ENCODE data around the gene CTIF.

Gene CTIF

DNA sequence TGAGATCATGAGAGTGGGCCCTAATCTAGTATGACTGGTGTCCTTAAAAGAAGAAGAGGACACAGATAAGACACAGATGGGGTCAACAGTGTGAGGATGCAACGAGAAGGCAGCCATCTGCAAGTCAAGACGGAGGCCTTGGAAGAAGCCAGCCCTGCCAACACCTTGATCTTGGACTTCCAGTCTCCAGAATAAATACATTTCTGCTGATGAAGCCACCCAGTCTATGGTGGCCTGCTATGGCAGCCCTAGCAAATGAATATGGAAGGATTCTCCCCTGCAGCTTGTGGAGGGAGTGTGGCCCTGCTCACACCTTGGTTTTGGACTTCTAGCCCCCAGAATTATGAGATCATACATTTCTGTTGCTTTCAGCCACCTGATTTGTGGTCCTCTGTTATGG lies 12.3 kb downstream of the CTIF start:
- no peak overlapping the region for H2BK120ac ChIP-seq (ENCODE audit: low read depth, low read length)
- peaks cover 30% of the 10 kb centered on the region for H3K4me1 ChIP-seq (ENCODE audit: control insufficient read depth, insufficient read depth, low read depth, low read length)
- no peak overlapping the region for H3K14ac ChIP-seq (ENCODE audit: low read length in 2 of 2)
- no peak overlapping the region for H3K4ac ChIP-seq (ENCODE audit: low read depth in 1 of 2, low read length in 2 of 2)
- no peak overlapping the region for H3K23ac ChIP-seq (ENCODE audit: low read length in 2 of 2)
- no peaks in the 10 kb centered on the region for H3K9me3 ChIP-seq (ENCODE audit: control insufficient read depth, low read length)
- H3K27me3 ChIP-seq (ENCODE audit: control insufficient read depth in 1 of 2, insufficient read depth in 1 of 2, low read length in 2 of 2): no peaks in the 10 kb centered on the region
- no peak overlapping the region for H3K9ac ChIP-seq (ENCODE audit: low read length)
- H3K4me2 ChIP-seq (ENCODE audit: low read length, poor library complexity, severe bottlenecking): no peak overlapping the region
- no peak overlapping the region for H2BK5ac ChIP-seq (ENCODE audit: low read depth, low read length, poor library complexity, severe bottlenecking)
- H3K79me1 ChIP-seq (replicated peaks; ENCODE audit: low read length, poor library complexity, severe bottlenecking): peaks cover 61% of the 10 kb centered on the region
- H3K4me3 ChIP-seq (ENCODE audit: insufficient read depth in 1 of 2, low read depth in 1 of 2, low read length in 2 of 2): no peak overlapping the region
- H3K36me3 ChIP-seq (ENCODE audit: control insufficient read depth in 1 of 2, insufficient read depth in 2 of 2, low read depth in 1 of 2, low read length in 2 of 2): peaks cover 9 to 33% of the 10 kb centered on the region in 2 experiments
- no peak overlapping the region for H3K27ac ChIP-seq (ENCODE audit: low read length, poor library complexity, severe bottlenecking)
- no peak overlapping the region for H2AK5ac ChIP-seq (ENCODE audit: low read length, severe bottlenecking)
- H2BK12ac ChIP-seq (ENCODE audit: low read length in 2 of 2): no peak overlapping the region
- H2AFZ ChIP-seq (ENCODE audit: low read depth, low read length): no peak overlapping the region
- H4K91ac ChIP-seq (ENCODE audit: low read length): no peak overlapping the region
- H3K18ac ChIP-seq (ENCODE audit: low read depth in 1 of 2, low read length in 2 of 2): no peak overlapping the region
- no peak for DNase-seq
- no peak overlapping the region for H2BK15ac ChIP-seq (ENCODE audit: low read depth, poor library complexity, severe bottlenecking)
- no peak overlapping the region for H4K8ac ChIP-seq (ENCODE audit: low read length)
- 96% methylated on average over 2 of the region's 2 CpGs for WGBS

DNA sequence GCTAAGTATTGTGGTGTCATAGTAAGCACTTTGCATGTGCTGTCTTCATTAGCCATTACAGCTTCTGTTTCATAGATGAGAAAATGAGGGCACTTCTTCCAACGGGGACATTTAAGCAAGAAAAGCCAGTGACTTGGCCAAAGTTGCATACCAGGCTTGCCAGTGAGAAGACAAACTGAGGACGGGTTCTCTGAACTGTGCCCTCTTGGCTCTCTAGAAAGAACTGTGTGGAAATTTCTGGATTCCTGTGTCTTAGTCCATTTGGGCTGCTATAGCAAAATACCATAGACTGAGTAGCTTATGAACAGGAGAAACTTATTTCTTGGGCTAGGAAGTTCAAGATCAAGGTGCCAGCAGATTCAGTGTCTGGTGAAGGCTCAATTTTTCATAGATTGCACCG lies 13.3 kb downstream of the CTIF start:
- H2BK12ac ChIP-seq (ENCODE audit: low read length in 2 of 2): no peak overlapping the region
- 100% methylated on average over 3 of the region's 3 CpGs for WGBS
- no peak overlapping the region for H3K27ac ChIP-seq (ENCODE audit: low read length, poor library complexity, severe bottlenecking)
- H2BK5ac ChIP-seq (ENCODE audit: low read depth, low read length, poor library complexity, severe bottlenecking): no peak overlapping the region
- no peak overlapping the region for H3K14ac ChIP-seq (ENCODE audit: low read length in 2 of 2)
- H2AK5ac ChIP-seq (ENCODE audit: low read length, severe bottlenecking): no peak overlapping the region
- no peak overlapping the region for H2BK120ac ChIP-seq (ENCODE audit: low read depth, low read length)
- no peaks in the 10 kb centered on the region for H3K9me3 ChIP-seq (ENCODE audit: control insufficient read depth, low read length)
- no peak overlapping the region for H3K18ac ChIP-seq (ENCODE audit: low read depth in 1 of 2, low read length in 2 of 2)
- peaks cover 21% of the 10 kb centered on the region for H3K4me1 ChIP-seq (ENCODE audit: control insufficient read depth, insufficient read depth, low read depth, low read length)
- H2AFZ ChIP-seq (ENCODE audit: low read depth, low read length): no peak overlapping the region
- no peak overlapping the region for H3K4me3 ChIP-seq (ENCODE audit: insufficient read depth in 1 of 2, low read depth in 1 of 2, low read length in 2 of 2)
- no peak overlapping the region for H3K4me2 ChIP-seq (ENCODE audit: low read length, poor library complexity, severe bottlenecking)
- no peak for DNase-seq
- no peak overlapping the region for H3K23ac ChIP-seq (ENCODE audit: low read length in 2 of 2)
- H3K79me1 ChIP-seq (replicated peaks; ENCODE audit: low read length, poor library complexity, severe bottlenecking): peaks cover 63% of the 10 kb centered on the region
- no peaks in the 10 kb centered on the region for H3K27me3 ChIP-seq (ENCODE audit: control insufficient read depth in 1 of 2, insufficient read depth in 1 of 2, low read length in 2 of 2)
- H4K91ac ChIP-seq (ENCODE audit: low read length): no peak overlapping the region
- peaks cover 9 to 40% of the 10 kb centered on the region in 2 experiments for H3K36me3 ChIP-seq (ENCODE audit: control insufficient read depth in 1 of 2, insufficient read depth in 2 of 2, low read depth in 1 of 2, low read length in 2 of 2)
- no peak overlapping the region for H4K8ac ChIP-seq (ENCODE audit: low read length)
- no peak overlapping the region for H2BK15ac ChIP-seq (ENCODE audit: low read depth, poor library complexity, severe bottlenecking)
- no peak overlapping the region for H3K4ac ChIP-seq (ENCODE audit: low read depth in 1 of 2, low read length in 2 of 2)
- H3K9ac ChIP-seq (ENCODE audit: low read length): no peak overlapping the region

DNA sequence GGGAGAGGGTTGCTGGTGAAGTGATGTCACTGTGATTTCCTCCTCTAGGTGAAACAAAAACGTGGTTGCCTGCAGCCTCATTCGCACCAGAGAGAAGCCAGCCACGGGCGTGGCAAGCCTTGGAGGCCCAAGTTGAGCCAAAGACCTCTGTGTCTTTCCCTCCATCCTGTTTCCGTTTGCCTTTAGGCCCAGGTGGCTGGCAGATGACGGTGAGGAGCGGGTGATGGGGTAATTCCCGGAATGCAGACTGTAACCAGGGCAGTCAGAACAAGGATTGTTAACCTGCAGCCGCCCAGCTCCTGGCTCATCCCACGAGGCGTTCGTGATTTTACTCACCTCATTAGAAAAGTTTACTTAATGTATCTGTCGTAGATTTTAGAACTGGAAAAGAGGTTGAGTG lies 14.4 kb downstream of the CTIF start:
- H3K23ac ChIP-seq (ENCODE audit: low read length in 2 of 2): no peak overlapping the region
- no peaks in the 10 kb centered on the region for H3K27me3 ChIP-seq (ENCODE audit: control insufficient read depth in 1 of 2, insufficient read depth in 1 of 2, low read length in 2 of 2)
- H2AFZ ChIP-seq (ENCODE audit: low read depth, low read length): no peak overlapping the region
- no peak for DNase-seq
- H3K9ac ChIP-seq (ENCODE audit: low read length): no peak overlapping the region
- no peak overlapping the region for H3K14ac ChIP-seq (ENCODE audit: low read length in 2 of 2)
- H3K4me2 ChIP-seq (ENCODE audit: low read length, poor library complexity, severe bottlenecking): no peak overlapping the region
- H4K91ac ChIP-seq (ENCODE audit: low read length): no peak overlapping the region
- no peak overlapping the region for H2BK5ac ChIP-seq (ENCODE audit: low read depth, low read length, poor library complexity, severe bottlenecking)
- H3K79me1 ChIP-seq (replicated peaks; ENCODE audit: low read length, poor library complexity, severe bottlenecking): peaks cover 62% of the 10 kb centered on the region
- no peak overlapping the region for H2BK12ac ChIP-seq (ENCODE audit: low read length in 2 of 2)
- no peak overlapping the region for H3K18ac ChIP-seq (ENCODE audit: low read depth in 1 of 2, low read length in 2 of 2)
- peaks cover 14% of the 10 kb centered on the region for H3K4me1 ChIP-seq (ENCODE audit: control insufficient read depth, insufficient read depth, low read depth, low read length)
- no peak overlapping the region for H2BK120ac ChIP-seq (ENCODE audit: low read depth, low read length)
- no peak overlapping the region for H3K4ac ChIP-seq (ENCODE audit: low read depth in 1 of 2, low read length in 2 of 2)
- no peak overlapping the region for H4K8ac ChIP-seq (ENCODE audit: low read length)
- H2AK5ac ChIP-seq (ENCODE audit: low read length, severe bottlenecking): no peak overlapping the region
- H3K4me3 ChIP-seq (ENCODE audit: insufficient read depth in 1 of 2, low read depth in 1 of 2, low read length in 2 of 2): no peak overlapping the region
- no peak overlapping the region for H3K27ac ChIP-seq (ENCODE audit: low read length, poor library complexity, severe bottlenecking)
- H2BK15ac ChIP-seq (ENCODE audit: low read depth, poor library complexity, severe bottlenecking): no peak overlapping the region
- H3K36me3 ChIP-seq (ENCODE audit: control insufficient read depth in 1 of 2, insufficient read depth in 2 of 2, low read depth in 1 of 2, low read length in 2 of 2): peaks cover 18 to 41% of the 10 kb centered on the region in 2 experiments
- 87% methylated on average over 8 of the region's 13 CpGs for WGBS
- no peaks in the 10 kb centered on the region for H3K9me3 ChIP-seq (ENCODE audit: control insufficient read depth, low read length)

DNA sequence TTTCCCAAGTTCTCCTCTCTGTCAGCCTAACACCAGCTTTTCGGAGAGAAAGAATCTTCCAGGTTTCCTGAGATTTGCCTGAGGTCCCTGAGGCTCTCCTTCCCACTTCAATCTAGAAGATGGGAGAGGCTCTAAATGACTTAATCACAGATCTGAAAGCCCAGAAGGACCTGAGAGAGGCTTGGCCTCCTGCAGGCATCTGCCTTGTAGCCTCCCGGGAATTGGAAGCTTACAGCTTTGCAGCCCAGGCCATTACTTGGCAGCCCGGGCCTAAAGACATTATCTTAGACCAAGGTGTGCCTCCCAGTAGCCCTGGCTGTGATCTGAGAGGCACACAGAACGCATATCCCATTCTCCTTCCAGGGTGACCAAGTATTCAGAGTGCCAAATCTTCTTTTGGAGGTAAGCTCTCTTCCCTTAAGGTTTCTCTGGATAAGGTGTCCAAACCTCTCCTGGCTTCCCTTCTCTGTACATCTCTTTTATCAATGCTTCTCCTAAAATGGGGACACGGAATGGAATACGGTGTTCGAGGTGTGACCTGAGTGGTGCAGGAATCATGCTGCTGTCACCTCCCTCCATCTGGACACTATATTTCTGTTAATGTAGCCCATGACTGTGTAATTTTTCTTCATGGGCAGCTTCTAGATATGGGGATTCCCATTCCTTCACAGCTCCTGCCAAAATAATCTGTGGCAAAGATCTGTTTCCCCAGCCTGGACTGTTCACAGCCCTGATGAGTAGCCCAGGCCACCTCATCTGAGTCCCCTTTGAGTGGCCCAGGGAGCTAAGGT lies 16.0 kb downstream of the CTIF start:
- Histone ChIP-seq H4K91ac (ENCODE audit: low read length) (no peak overlapping the region), H3K9me3 (ENCODE audit: control insufficient read depth, low read length) (peaks cover 6% of the 10 kb centered on the region), H3K27ac (ENCODE audit: low read length, poor library complexity, severe bottlenecking) (no peak overlapping the region), H3K27me3 (ENCODE audit: control insufficient read depth in 1 of 2, insufficient read depth in 1 of 2, low read length in 2 of 2) (no peaks in the 10 kb centered on the region), H2AFZ (ENCODE audit: low read depth, low read length) (no peak overlapping the region), H3K36me3 (ENCODE audit: control insufficient read depth in 1 of 2, insufficient read depth in 2 of 2, low read depth in 1 of 2, low read length in 2 of 2) (peaks cover 24 to 42% of the 10 kb centered on the region in 2 experiments), H2BK15ac (ENCODE audit: low read depth, poor library complexity, severe bottlenecking) (no peak overlapping the region), H2BK5ac (ENCODE audit: low read depth, low read length, poor library complexity, severe bottlenecking) (no peak overlapping the region), H3K4me2 (ENCODE audit: low read length, poor library complexity, severe bottlenecking) (no peak overlapping the region), H2BK120ac (ENCODE audit: low read depth, low read length) (no peak overlapping the region), H3K18ac (ENCODE audit: low read depth in 1 of 2, low read length in 2 of 2) (no peak overlapping the region), H4K8ac (ENCODE audit: low read length) (no peak overlapping the region), H3K4ac (ENCODE audit: low read depth in 1 of 2, low read length in 2 of 2) (no peak overlapping the region), H3K23ac (ENCODE audit: low read length in 2 of 2) (no peak overlapping the region), H2AK5ac (ENCODE audit: low read length, severe bottlenecking) (no peak overlapping the region), H3K4me1 (ENCODE audit: control insufficient read depth, insufficient read depth, low read depth, low read length) (peaks cover 7% of the 10 kb centered on the region), H3K79me1 (replicated peaks; ENCODE audit: low read length, poor library complexity, severe bottlenecking) (peaks cover 53% of the 10 kb centered on the region), H3K14ac (ENCODE audit: low read length in 2 of 2) (no peak overlapping the region), H3K4me3 (ENCODE audit: insufficient read depth in 1 of 2, low read depth in 1 of 2, low read length in 2 of 2) (no peak overlapping the region), H2BK12ac (ENCODE audit: low read length in 2 of 2) (no peak overlapping the region), H3K9ac (ENCODE audit: low read length) (no peak overlapping the region)
- WGBS: 97% methylated on average over 4 of the region's 7 CpGs
- no peak for DNase-seq

Measured in mesenchymal stem cell (in vitro differentiated cells and primary cell).